GM23248 (cell line): ENCODE results near the gene CCM2. TPM values are rescaled to one million over a fixed set of nuclear protein-coding genes. Genes with fewer than 3 reads are reported as not detected.

ENCODE experiments used
- DNase-seq: peaks from one replicate; pipeline ENCODE4 v3.0.0-alpha.2; 2015
- H2AFZ ChIP-seq: fragments of 200-600 bp; sonication (generic); 2 replicates; pipeline ENCODE4 v1.6.1; 2016; ENCODE audit warnings: antibody characterized with exemption
- H3F3A ChIP-seq: fragments of 200-600 bp; sonication (generic); 2 replicates; pipeline ENCODE4 v1.6.1; 2016; ENCODE audit warnings: mild to moderate bottlenecking, antibody characterized with exemption, mixed run types; ENCODE audit not compliant: insufficient read depth
- H3K27ac ChIP-seq: fragments of 200-600 bp; sonication (generic); 2 replicates; pipeline ENCODE4 v1.5.1; 2016; ENCODE audit warnings: mild to moderate bottlenecking
- H3K27me3 ChIP-seq: fragments of 200-600 bp; sonication (generic); replicated peaks from 2 replicates; pipeline ENCODE4 v1.6.1; 2016; ENCODE audit warnings: mild to moderate bottlenecking; ENCODE audit not compliant: insufficient read depth
- H3K36me3 ChIP-seq: fragments of 200-600 bp; sonication (generic); 2 replicates; pipeline ENCODE4 v1.6.1; 2016; ENCODE audit warnings: low read depth, mild to moderate bottlenecking
- H3K4me1 ChIP-seq: fragments of 200-600 bp; sonication (generic); 2 replicates; pipeline ENCODE4 v1.6.1; 2016; ENCODE audit warnings: mild to moderate bottlenecking; ENCODE audit not compliant: insufficient read depth
- H3K4me2 ChIP-seq: fragments of 200-600 bp; sonication (generic); one replicate; pipeline ENCODE4 v1.6.1; 2016; ENCODE audit warnings: mild to moderate bottlenecking; ENCODE audit not compliant: unreplicated experiment
- H3K4me3 ChIP-seq: fragments of 200-600 bp; sonication (generic); 2 replicates; pipeline ENCODE4 v1.5.1; 2016; ENCODE audit warnings: mild to moderate bottlenecking
- H3K79me2 ChIP-seq: fragments of 200-600 bp; sonication (generic); 2 replicates; pipeline ENCODE4 v1.6.1; 2016; ENCODE audit warnings: mild to moderate bottlenecking; ENCODE audit not compliant: insufficient read depth
- H3K9ac ChIP-seq: fragments of 200-600 bp; sonication (generic); 2 replicates; pipeline ENCODE4 v1.6.1; 2016; ENCODE audit warnings: mild to moderate bottlenecking
- H3K9me2 ChIP-seq: fragments of 200-600 bp; sonication (generic); 2 replicates; pipeline ENCODE4 v1.6.1; 2016; ENCODE audit warnings: mixed run types, mild to moderate bottlenecking, moderate library complexity; ENCODE audit not compliant: insufficient read depth
- H3K9me3 ChIP-seq: fragments of 200-600 bp; sonication (generic); one replicate; pipeline ENCODE4 v1.6.1; 2017; ENCODE audit warnings: low read depth
- H4K20me1 ChIP-seq: fragments of 200-600 bp; sonication (generic); 2 replicates; pipeline ENCODE4 v1.6.0; 2016; ENCODE audit not compliant: insufficient read depth
- EZH2 ChIP-seq: fragments of 200-600 bp; sonication (generic); IDR thresholded peaks from 2 replicates; pipeline ENCODE4 v1.6.1; 2018; ENCODE audit warnings: antibody characterized with exemption, mild to moderate bottlenecking; ENCODE audit not compliant: insufficient read depth, poor library complexity, severe bottlenecking
- EZH2phosphoT487 ChIP-seq: fragments of 200-600 bp; sonication (generic); IDR thresholded peaks from 2 replicates; pipeline ENCODE4 v1.6.1; 2018; ENCODE audit warnings: antibody characterized with exemption, moderate library complexity, mild to moderate bottlenecking, low read depth; ENCODE audit not compliant: insufficient read depth
- WGBS, 2 experiments: methylation state at CpG; one replicate each; pipeline ENCODE4 v1.1.6; 2015 to 2017; ENCODE audit warnings: low lambda C conversion rate in 2 of 2, low coverage in 1 of 2; ENCODE audit errors: missing lambda C conversion rate in 2 of 2; 5-methylcytosine and 5-hydroxymethylcytosine counted together
- in situ Hi-C: fragments of 300-500 bp; cut with MboI; formaldehyde crosslinking; loops from 2 replicates; pipeline ENCODE4 v1.15.0; 2020
- polyA plus RNA-seq: library from polyadenylated mRNA; unstranded; fragments of >200 nt; fragmentation: Nextera tagmentation; extraction: Ambion mirVana; gene quantifications from 2 replicates; pipeline ENCODE4 v1.2.1, GENCODE V29; 2016
- total RNA-seq: library from RNA; depleted of rRNA; stranded (reverse); fragments of >200 nt; shearing (Covaris generic); gene quantifications from 2 replicates; pipeline ENCODE4 v1.2.3, GENCODE V29; 2014

The CCM2 gene
- total and polyA plus RNA-seq, 2 experiments from 2014 or later = 63.8 to 69.3 TPM

GRCh38 chr7:45027774-45028114 is 27.7 kb downstream of the CCM2 start:
- Histone ChIP-seq H4K20me1 (no peaks in the 10 kb centered on the region), H3K36me3 (peaks cover 4% of the 10 kb centered on the region; the same call in 1 of the 2 replicates), H3K9me2 (no peaks in the 10 kb centered on the region), H3K27me3 (no peaks in the 10 kb centered on the region), H3K79me2 (peaks cover 97% of the 10 kb centered on the region), H3K4me2 (peak overlapping the region; percentile 15), H3K4me3 (no peak overlapping the region), H3F3A (peaks cover 12% of the 10 kb centered on the region; the same call in 1 of the 2 replicates), H2AFZ (no peak overlapping the region), H3K9me3 (no peaks in the 10 kb centered on the region), H3K9ac (no peak overlapping the region), H3K4me1 (peaks cover 17% of the 10 kb centered on the region), H3K27ac (peak overlapping the region; percentile 3; the same call in 1 of the 2 replicates)
- TF ChIP-seq EZH2phosphoT487 (no peak), EZH2 (no peak)
- in situ Hi-C loops = no loop called here
- DNase-seq = no peak
- WGBS, 2 experiments = 90 to 93% methylated on average over 4 of the region's 4 CpGs

- H3K9ac ChIP-seq = no peak overlapping the region
- H3K27ac ChIP-seq = no peak overlapping the region
- H3K36me3 ChIP-seq = peaks cover 4% of the 10 kb centered on the region; the same call in 1 of the 2 replicates
- no peak for DNase-seq
- no peak overlapping the region for H3K4me3 ChIP-seq
- peak overlapping the region; percentile 15 for H3K4me2 ChIP-seq
- no peaks in the 10 kb centered on the region for H3K9me3 ChIP-seq
- TF ChIP-seq EZH2 = no peak
- TF ChIP-seq EZH2phosphoT487 = no peak
- H3K27me3 ChIP-seq = no peaks in the 10 kb centered on the region
- no peaks in the 10 kb centered on the region for H4K20me1 ChIP-seq
- in situ Hi-C loops = no loop called here
- no peaks in the 10 kb centered on the region for H3K9me2 ChIP-seq
- H3K4me1 ChIP-seq = peaks cover 21% of the 10 kb centered on the region
- WGBS, 2 experiments = 92 to 96% methylated on average over 15 to 17 of the region's 17 CpGs
- peaks cover 16% of the 10 kb centered on the region for H3F3A ChIP-seq
- no peak overlapping the region for H2AFZ ChIP-seq
- peaks cover 92% of the 10 kb centered on the region for H3K79me2 ChIP-seq
Measured at GRCh38 chr7:45028138-45028919, 28.3 kb downstream of the CCM2 start.

DNA sequence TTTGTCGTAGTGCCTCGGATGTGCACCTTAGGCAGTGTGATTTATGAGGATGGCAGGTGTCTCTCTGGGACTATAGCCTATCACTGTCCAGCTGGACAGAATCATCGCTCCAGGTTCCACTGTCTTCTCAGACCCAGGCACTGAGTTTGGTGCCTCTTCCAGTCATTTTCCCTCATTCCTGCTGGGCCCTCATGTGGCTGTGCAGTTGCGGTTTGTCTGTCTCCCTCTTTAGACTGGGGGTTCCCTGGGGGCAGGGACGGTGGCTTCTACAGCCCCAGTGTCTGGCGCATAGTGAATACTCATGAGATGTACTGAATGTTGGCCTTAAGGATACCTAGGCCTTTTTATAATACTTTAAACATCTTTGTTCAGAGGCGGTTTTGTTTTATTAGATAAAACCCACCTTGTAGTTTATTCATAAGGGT is 28.9 kb downstream of the CCM2 start:
- Histone ChIP-seq H3K79me2 (peaks cover 86% of the 10 kb centered on the region), H3K36me3 (peaks cover 4% of the 10 kb centered on the region; the same call in 1 of the 2 replicates), H3K9me2 (no peaks in the 10 kb centered on the region), H2AFZ (no peak overlapping the region), H3K9ac (no peak overlapping the region), H3K27ac (no peak overlapping the region), H3F3A (peaks cover 22% of the 10 kb centered on the region), H3K27me3 (no peaks in the 10 kb centered on the region), H3K4me1 (peaks cover 27% of the 10 kb centered on the region), H3K4me2 (no peak overlapping the region), H3K9me3 (no peaks in the 10 kb centered on the region), H3K4me3 (no peak overlapping the region), H4K20me1 (no peaks in the 10 kb centered on the region)
- in situ Hi-C loops = no loop called here
- 97 to 99% methylated on average over 7 of the region's 7 CpGs for WGBS, 2 experiments
- DNase-seq = no peak
- TF ChIP-seq EZH2 (no peak), EZH2phosphoT487 (no peak)

DNA sequence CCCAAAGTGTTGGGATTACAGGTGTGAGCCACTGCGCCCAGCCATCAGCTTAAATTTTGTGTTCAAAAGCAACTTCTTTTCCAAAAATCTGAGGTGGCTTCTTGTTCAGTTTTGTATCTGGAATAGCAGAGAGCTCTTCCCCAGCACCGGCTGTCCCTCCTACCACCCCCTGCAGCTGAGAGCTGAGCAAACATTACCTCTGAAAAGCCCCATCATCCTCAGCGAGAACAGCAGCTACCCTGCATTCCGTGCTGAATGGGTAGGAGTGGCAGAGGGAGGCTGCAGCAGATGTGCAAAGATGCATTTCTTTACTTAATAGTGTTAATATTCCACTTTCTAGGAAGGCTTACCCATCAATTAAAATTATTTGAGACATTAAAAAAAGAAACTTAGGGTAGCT is 31.8 kb downstream of the CCM2 start:
- in situ Hi-C loops = no loop called here
- Histone ChIP-seq H3K36me3 (peaks cover 4% of the 10 kb centered on the region; the same call in 1 of the 2 replicates), H3K9ac (no peak overlapping the region), H4K20me1 (no peaks in the 10 kb centered on the region), H3K4me3 (no peak overlapping the region), H3K9me2 (no peaks in the 10 kb centered on the region), H3K27me3 (no peaks in the 10 kb centered on the region), H2AFZ (no peak overlapping the region), H3K9me3 (no peaks in the 10 kb centered on the region), H3K27ac (no peak overlapping the region), H3K4me1 (peaks cover 29% of the 10 kb centered on the region), H3F3A (peaks cover 30% of the 10 kb centered on the region), H3K4me2 (no peak overlapping the region), H3K79me2 (peaks cover 81% of the 10 kb centered on the region)
- DNase-seq = no peak
- TF ChIP-seq EZH2 (no peak), EZH2phosphoT487 (no peak)
- 74 to 79% methylated on average over 4 of the region's 4 CpGs for WGBS, 2 experiments
